WTC11 (cell line): ENCODE measurements around the gene RASGRF2. TPM values are rescaled to one million over a fixed set of nuclear protein-coding genes. Genes with fewer than 3 reads are reported as not detected.
A peak's percentile ranks its signal among the peaks of the same experiment; 100 is the strongest.
"Not testable (repeated sequence)": the region's sequence is repeated elsewhere in the genome, so short reads cannot be mapped to it uniquely, and the experiment has no call there.

Experiments used
- ATAC-seq: fragments of 200-7000 bp; cut with Tn5 transposase; 2 replicates; pipeline ENCODE4 v1.10.0; 2021; ENCODE audit warnings: mild to moderate bottlenecking, moderate library complexity
- CTCF ChIA-PET: fragments of 300-600 bp; sonication (Branson Sonifier 250); formaldehyde crosslinking; loops from one replicate; lab custom pipeline; 2021; ENCODE audit warnings: antibody characterized with exemption; lab: Charles Lee
- POLR2A ChIA-PET: fragments of 350-600 bp; sonication (Branson Sonifier 250); formaldehyde crosslinking; loops from one replicate; lab custom pipeline; 2021; ENCODE audit warnings: antibody characterized with exemption; lab: Charles Lee
- DNase-seq: peaks from one replicate; pipeline ENCODE4 v3.0.0; 2021; ENCODE audit warnings: low spot score
- H3K27ac Mint-ChIP-seq: 2 replicates; pipeline ENCODE4 v1.8.0; 2021; ENCODE audit warnings: mixed read lengths
- H3K27me3 Mint-ChIP-seq: 2 replicates; pipeline ENCODE4 v1.8.0; 2021; ENCODE audit warnings: low read depth, mild to moderate bottlenecking, moderate library complexity, mixed read lengths
- H3K36me3 Mint-ChIP-seq: 2 replicates; pipeline ENCODE4 v1.8.0; 2021; ENCODE audit warnings: mixed read lengths
- H3K4me1 Mint-ChIP-seq: 2 replicates; pipeline ENCODE4 v1.8.0; 2022; ENCODE audit warnings: mixed read lengths
- H3K4me3 Mint-ChIP-seq: 2 replicates; pipeline ENCODE4 v1.8.0; 2021; ENCODE audit warnings: mild to moderate bottlenecking, moderate library complexity, mixed read lengths
- H3K9me3 Mint-ChIP-seq: 2 replicates; pipeline ENCODE4 v1.8.0; 2021; ENCODE audit warnings: mixed read lengths
- ARID4B ChIP-seq: sonication (generic); formaldehyde crosslinking; IDR thresholded peaks from 2 replicates; pipeline ENCODE4 v1.8.0; 2023; ENCODE audit warnings: missing genetic modification reagents, mild to moderate bottlenecking, borderline replicate concordance
- CBFB ChIP-seq: sonication (generic); formaldehyde crosslinking; IDR thresholded peaks from 2 replicates; pipeline ENCODE4 v1.8.1; 2022; ENCODE audit warnings: mild to moderate bottlenecking, low read depth, missing genetic modification reagents
- CTCF ChIP-seq: fragments of 200-600 bp; IDR thresholded peaks from 2 replicates; pipeline ENCODE4 v1.8.0; 2022; ENCODE audit warnings: antibody characterized with exemption
- ELF4 ChIP-seq: sonication (generic); formaldehyde crosslinking; IDR thresholded peaks from 2 replicates; pipeline ENCODE4 v1.8.1; 2022; ENCODE audit warnings: low read depth, mild to moderate bottlenecking, moderate library complexity, missing genetic modification reagents
- ERG ChIP-seq: fragments of 250-450 bp; sonication (Bioruptor Pico); IDR thresholded peaks from 2 replicates; pipeline ENCODE4 v1.8.0; 2021; ENCODE audit warnings: mild to moderate bottlenecking
- ETV6 ChIP-seq: sonication (generic); formaldehyde crosslinking; IDR thresholded peaks from 2 replicates; pipeline ENCODE4 v1.8.1; 2022; ENCODE audit warnings: mild to moderate bottlenecking, missing genetic modification reagents
- FOXJ3 ChIP-seq: sonication (generic); formaldehyde crosslinking; IDR thresholded peaks from 2 replicates; pipeline ENCODE4 v1.9.0; 2021; ENCODE audit warnings: missing genetic modification reagents, mild to moderate bottlenecking, borderline replicate concordance
- GRHL2 ChIP-seq: fragments of 250-450 bp; sonication (Bioruptor Pico); IDR thresholded peaks from 2 replicates; pipeline ENCODE4 v1.8.0; 2022; ENCODE audit warnings: mild to moderate bottlenecking, moderate library complexity; ENCODE audit not compliant: insufficient replicate concordance, severe bottlenecking
- GTF2I ChIP-seq: fragments of 250-450 bp; sonication (Bioruptor Pico); conservative IDR thresholded peaks from 2 replicates; pipeline ENCODE4 v1.4.0; 2021; ENCODE audit warnings: mild to moderate bottlenecking
- MYBL2 ChIP-seq: sonication (generic); formaldehyde crosslinking; IDR thresholded peaks from 2 replicates; pipeline ENCODE4 v1.8.1; 2023; ENCODE audit warnings: mild to moderate bottlenecking, moderate library complexity, missing genetic modification reagents
- NR2C2 ChIP-seq: sonication (generic); formaldehyde crosslinking; IDR thresholded peaks from 2 replicates; pipeline ENCODE4 v1.8.0; 2022; ENCODE audit warnings: mild to moderate bottlenecking, missing genetic modification reagents
- PREB ChIP-seq: sonication (generic); formaldehyde crosslinking; IDR thresholded peaks from 2 replicates; pipeline ENCODE4 v1.8.1; 2022; ENCODE audit warnings: mild to moderate bottlenecking, missing genetic modification reagents, moderate library complexity, borderline replicate concordance
- PRRX2 ChIP-seq: fragments of 250-450 bp; sonication (Bioruptor Pico); IDR thresholded peaks from 2 replicates; pipeline ENCODE4 v1.8.0; 2021; ENCODE audit warnings: mild to moderate bottlenecking
- SMAD3 ChIP-seq: sonication (generic); formaldehyde crosslinking; IDR thresholded peaks from 2 replicates; pipeline ENCODE4 v1.8.0; 2022; ENCODE audit warnings: missing genetic modification reagents, mild to moderate bottlenecking, borderline replicate concordance
- SOX15 ChIP-seq: fragments of 250-450 bp; sonication (Bioruptor Pico); IDR thresholded peaks from 2 replicates; pipeline ENCODE4 v1.9.0; 2021; ENCODE audit warnings: mild to moderate bottlenecking
- TEAD4 ChIP-seq: sonication (generic); formaldehyde crosslinking; IDR thresholded peaks from 2 replicates; pipeline ENCODE4 v1.8.0; 2022; ENCODE audit warnings: mild to moderate bottlenecking, missing genetic modification reagents
- TP53 ChIP-seq: sonication (generic); formaldehyde crosslinking; IDR thresholded peaks from 2 replicates; pipeline ENCODE4 v1.8.1; 2023; ENCODE audit warnings: mild to moderate bottlenecking, missing genetic modification reagents
- ZMAT4 ChIP-seq: fragments of 250-450 bp; sonication (Bioruptor Pico); IDR thresholded peaks from 2 replicates; pipeline ENCODE4 v1.9.0; 2021; ENCODE audit warnings: mild to moderate bottlenecking
- ZNF138 ChIP-seq: sonication (generic); formaldehyde crosslinking; conservative IDR thresholded peaks from 2 replicates; pipeline ENCODE4 v1.8.1; 2022; ENCODE audit warnings: mild to moderate bottlenecking, moderate library complexity, missing genetic modification reagents
- ZNF232 ChIP-seq: sonication (generic); formaldehyde crosslinking; IDR thresholded peaks from 2 replicates; pipeline ENCODE4 v1.8.0; 2022; ENCODE audit warnings: mild to moderate bottlenecking, missing genetic modification reagents
- ZNF416 ChIP-seq: fragments of 250-450 bp; sonication (Bioruptor Pico); IDR thresholded peaks from 2 replicates; pipeline ENCODE4 v1.9.0; 2021; ENCODE audit warnings: mild to moderate bottlenecking, inconsistent platforms
- ZNF423 ChIP-seq: fragments of 250-450 bp; sonication (Bioruptor Pico); IDR thresholded peaks from 2 replicates; pipeline ENCODE4 v2.1.2; 2022; ENCODE audit warnings: mild to moderate bottlenecking, moderate library complexity
- total RNA-seq: library from RNA; stranded (reverse); gene quantifications from 3 replicates; pipeline ENCODE4 v1.2.3, GENCODE V29; 2021

RASGRF2 gene
- total RNA-seq, 1 experiment from 2014 or later: 17.6 TPM

- no peak for ATAC-seq
- Mint-ChIP-seq H3K27ac (peak overlapping the region; percentile 54; the same call in 1 of the 2 replicates), H3K36me3 (no peaks in the 10 kb centered on the region)
- CTCF ChIA-PET: no interaction called here
- TF ChIP-seq CTCF (no peak), ERG (CRISPR knock-in tag) (no peak), ARID4B (no peak), TEAD4 (no peak)
- TF ChIP-seq, all 79 proteins: peak for 0
- H3K4me3 Mint-ChIP-seq: no peak overlapping the region
- no peak for DNase-seq
- H3K4me1 Mint-ChIP-seq: peaks cover 13% of the 10 kb centered on the region
- POLR2A ChIA-PET: interaction anchor here (0.6 kb wide), 1 partner anchor 194 kb away, joined by 3 read pairs; no protein-coding TSS in a partner anchor
- H3K27me3 Mint-ChIP-seq: no peaks in the 10 kb centered on the region
- H3K9me3 Mint-ChIP-seq: no peaks in the 10 kb centered on the region
Observed at GRCh38 chr5:81017320-81017719, 57.2 kb downstream of the RASGRF2 start.

- H3K27ac Mint-ChIP-seq, CTCF ChIA-PET, H3K36me3 Mint-ChIP-seq, H3K4me3 Mint-ChIP-seq, POLR2A ChIA-PET, H3K27me3 Mint-ChIP-seq, H3K9me3 Mint-ChIP-seq, DNase-seq, ATAC-seq: not testable (repeated sequence)
- H3K4me1 Mint-ChIP-seq: peaks cover 16% of the 10 kb centered on the region
Observed at GRCh38 chr5:81018608-81019007, 58.4 kb downstream of the RASGRF2 start.

GRCh38 chr5:81019748-81020147 lies 59.6 kb downstream of the RASGRF2 start:
- no peaks in the 10 kb centered on the region for H3K27me3 Mint-ChIP-seq
- CTCF ChIA-PET: no interaction called here
- POLR2A ChIA-PET: no interaction called here
- ATAC-seq (no peak), DNase-seq (no peak)
- no peak overlapping the region for H3K4me3 Mint-ChIP-seq
- TF ChIP-seq FOXJ3 (CRISPR knock-in tag) (no peak), PRRX2 (no peak)
- H3K4me1 Mint-ChIP-seq: peaks cover 11% of the 10 kb centered on the region
- no peak overlapping the region for H3K27ac Mint-ChIP-seq
- no peaks in the 10 kb centered on the region for H3K9me3 Mint-ChIP-seq
- H3K36me3 Mint-ChIP-seq: no peaks in the 10 kb centered on the region

GRCh38 chr5:81020478-81021167 lies 60.5 kb downstream of the RASGRF2 start:
- Mint-ChIP-seq H3K4me1 (peaks cover 15% of the 10 kb centered on the region), H3K4me3 (no peak overlapping the region), H3K27me3 (no peaks in the 10 kb centered on the region), H3K36me3 (no peaks in the 10 kb centered on the region), H3K27ac (no peak overlapping the region), H3K9me3 (no peaks in the 10 kb centered on the region)
- no peak for DNase-seq
- POLR2A ChIA-PET: no interaction called here
- CTCF ChIA-PET: interaction anchor here (0.6 kb wide), 1 partner anchor 51 kb away, joined by 3 read pairs; no protein-coding TSS in a partner anchor
- ATAC-seq: no peak
- no peak for TF ChIP-seq PREB (CRISPR knock-in tag)
- no peak for TF ChIP-seq MYBL2
- TF ChIP-seq GRHL2 (CRISPR knock-in tag): no peak
- TF ChIP-seq ZMAT4: no peak
- no peak for TF ChIP-seq ZNF232 (CRISPR knock-in tag)
- TF ChIP-seq SMAD3 (CRISPR knock-in tag): no peak
- no peak for TF ChIP-seq ZNF423 (CRISPR knock-in tag)
- TF ChIP-seq CBFB: no peak
- TF ChIP-seq NR2C2 (CRISPR knock-in tag): no peak
- no peak for TF ChIP-seq GTF2I
- no peak for TF ChIP-seq TP53 (CRISPR knock-in tag)
- TF ChIP-seq ELF4 (CRISPR knock-in tag): no peak
- TF ChIP-seq ETV6 (CRISPR knock-in tag): no peak
- no peak for TF ChIP-seq SOX15 (CRISPR knock-in tag)
- no peak for TF ChIP-seq ZNF138
- TF ChIP-seq ZNF416: no peak
